IPS-15b (cell line): ENCODE data around the gene FRZB.

Experiments used
- H3K27me3 ChIP-seq: one replicate; pipeline ENCODE4 v1.6.1; 2013; ENCODE audit warnings: low read length; ENCODE audit not compliant: control insufficient read depth, insufficient read depth
- H3K36me3 ChIP-seq: one replicate; pipeline ENCODE4 v1.6.1; 2013; ENCODE audit warnings: low read length; ENCODE audit not compliant: control insufficient read depth, insufficient read depth
- H3K4me1 ChIP-seq: one replicate; pipeline ENCODE4 v1.6.1; 2013; ENCODE audit warnings: mild to moderate bottlenecking, low read length; ENCODE audit not compliant: control insufficient read depth, insufficient read depth
- H3K4me3 ChIP-seq: one replicate; pipeline ENCODE4 v1.5.1; 2013; ENCODE audit warnings: low read depth, low read length
- H3K9ac ChIP-seq: one replicate; pipeline ENCODE4 v1.6.1; 2013; ENCODE audit warnings: low read depth, mild to moderate bottlenecking, low read length
- H3K9me3 ChIP-seq: one replicate; pipeline ENCODE4 v1.6.1; 2013; ENCODE audit warnings: mild to moderate bottlenecking, low read length; ENCODE audit not compliant: control insufficient read depth, insufficient read depth

The FRZB gene

DNA sequence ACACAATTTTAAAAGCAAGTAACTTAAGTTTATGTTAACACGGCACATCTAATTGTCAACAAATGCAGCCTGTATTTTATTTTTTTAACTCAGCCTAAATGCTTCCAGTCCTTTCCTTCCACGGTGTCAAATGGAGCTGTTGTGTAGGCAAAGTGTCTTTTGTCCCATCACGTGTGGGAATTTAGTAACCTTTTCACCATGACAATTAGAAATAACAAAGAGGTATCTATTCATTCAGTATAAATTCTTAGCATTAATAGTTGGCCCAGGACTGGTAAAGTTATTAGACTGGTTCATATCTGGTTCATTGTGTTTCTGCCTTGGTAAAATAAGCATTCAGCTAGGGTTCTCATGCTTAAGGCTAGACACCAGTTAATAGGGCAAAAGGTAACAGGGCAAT lies 47.9 kb downstream of the FRZB start:
- Histone ChIP-seq H3K36me3 (no peaks in the 10 kb centered on the region), H3K9ac (no peak overlapping the region), H3K4me1 (peaks cover 21% of the 10 kb centered on the region), H3K27me3 (no peaks in the 10 kb centered on the region), H3K9me3 (no peaks in the 10 kb centered on the region), H3K4me3 (peak overlapping the region; percentile 4)

DNA sequence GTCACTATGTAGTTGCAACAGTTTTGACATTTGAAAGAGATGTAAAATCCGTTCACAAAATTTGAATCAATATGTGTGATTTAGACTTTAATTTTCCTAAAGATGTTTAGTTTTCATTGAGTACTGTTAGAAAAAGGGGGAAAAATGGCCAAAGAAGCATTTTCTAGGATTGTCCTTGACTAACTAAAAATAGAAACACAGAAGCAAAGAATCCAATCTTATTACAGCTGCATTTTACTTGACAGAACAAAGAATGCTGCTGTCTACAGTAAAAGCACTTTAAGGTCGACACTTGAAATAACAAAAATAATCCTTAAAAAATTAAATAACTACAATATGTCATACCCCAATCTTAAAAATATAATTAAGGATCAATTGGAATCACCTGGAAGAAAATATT lies 48.9 kb downstream of the FRZB start:
- no peaks in the 10 kb centered on the region for H3K9me3 ChIP-seq
- no peak overlapping the region for H3K4me3 ChIP-seq
- no peak overlapping the region for H3K9ac ChIP-seq
- no peaks in the 10 kb centered on the region for H3K36me3 ChIP-seq
- H3K4me1 ChIP-seq = peaks cover 21% of the 10 kb centered on the region
- H3K27me3 ChIP-seq = no peaks in the 10 kb centered on the region

DNA sequence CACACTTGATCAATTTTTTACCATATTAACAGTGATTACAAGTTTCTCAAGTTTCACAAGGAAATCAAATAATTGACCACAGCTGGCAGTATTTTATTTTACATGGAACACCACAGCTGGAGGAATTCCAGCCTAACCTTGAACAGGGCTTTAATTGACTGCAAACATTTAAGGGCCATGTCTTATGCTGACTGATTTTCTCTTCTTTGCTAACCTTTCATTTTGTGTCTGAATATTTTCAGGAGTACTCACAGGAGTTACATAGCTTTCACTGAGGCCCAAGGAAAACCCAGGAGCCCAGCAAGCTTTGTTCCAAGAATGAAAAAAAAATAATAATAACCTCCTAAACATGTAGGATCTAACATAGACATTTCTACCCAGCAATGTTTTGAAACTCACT lies 49.6 kb downstream of the FRZB start:
- H3K9ac ChIP-seq = no peak overlapping the region
- no peaks in the 10 kb centered on the region for H3K36me3 ChIP-seq
- no peak overlapping the region for H3K4me3 ChIP-seq
- H3K9me3 ChIP-seq = no peaks in the 10 kb centered on the region
- H3K27me3 ChIP-seq = no peaks in the 10 kb centered on the region
- H3K4me1 ChIP-seq = peaks cover 21% of the 10 kb centered on the region

DNA sequence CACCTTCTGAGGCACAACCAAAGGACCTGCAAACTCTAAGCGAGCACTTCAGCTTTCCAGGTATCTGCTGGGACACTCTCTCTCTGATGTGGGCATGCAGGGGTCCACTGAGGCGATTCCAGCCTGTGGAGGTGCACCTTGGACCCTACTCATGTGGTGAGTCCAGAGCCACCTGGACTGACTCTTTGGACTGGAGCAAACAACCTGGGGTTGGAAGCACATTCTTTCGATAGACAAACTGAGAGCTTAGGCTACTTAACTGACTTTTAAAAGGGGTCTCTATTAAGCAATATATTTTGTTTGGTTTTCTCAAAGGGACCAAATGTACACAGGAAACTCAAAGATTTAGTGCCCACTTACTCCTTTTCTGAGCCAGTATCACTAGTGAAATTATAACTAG lies 51.6 kb downstream of the FRZB start:
- H3K27me3 ChIP-seq = no peaks in the 10 kb centered on the region
- H3K4me3 ChIP-seq = no peak overlapping the region
- no peak overlapping the region for H3K9ac ChIP-seq
- no peaks in the 10 kb centered on the region for H3K36me3 ChIP-seq
- H3K9me3 ChIP-seq = no peaks in the 10 kb centered on the region
- peaks cover 21% of the 10 kb centered on the region for H3K4me1 ChIP-seq

DNA sequence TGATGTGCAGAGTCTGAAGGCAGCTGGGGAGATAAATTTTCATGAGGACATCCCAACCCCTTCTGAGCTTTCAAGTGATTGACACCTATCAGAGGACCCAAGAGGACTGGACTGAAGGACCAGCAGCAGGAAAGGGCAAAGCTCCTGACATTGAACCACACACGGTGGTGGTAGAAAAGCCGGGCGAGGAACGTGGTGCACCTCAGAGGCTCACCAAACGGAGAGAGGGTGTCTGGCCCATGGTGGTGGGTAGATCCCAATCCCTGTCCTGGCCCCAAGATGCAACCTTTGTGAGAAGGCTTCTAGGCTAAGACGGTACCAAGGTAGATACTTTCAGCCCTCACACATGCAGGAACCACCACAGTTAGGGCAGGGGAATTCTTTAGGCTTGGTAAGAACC lies 52.1 kb downstream of the FRZB start:
- Histone ChIP-seq H3K4me1 (peaks cover 21% of the 10 kb centered on the region), H3K4me3 (no peak overlapping the region), H3K36me3 (no peaks in the 10 kb centered on the region)

DNA sequence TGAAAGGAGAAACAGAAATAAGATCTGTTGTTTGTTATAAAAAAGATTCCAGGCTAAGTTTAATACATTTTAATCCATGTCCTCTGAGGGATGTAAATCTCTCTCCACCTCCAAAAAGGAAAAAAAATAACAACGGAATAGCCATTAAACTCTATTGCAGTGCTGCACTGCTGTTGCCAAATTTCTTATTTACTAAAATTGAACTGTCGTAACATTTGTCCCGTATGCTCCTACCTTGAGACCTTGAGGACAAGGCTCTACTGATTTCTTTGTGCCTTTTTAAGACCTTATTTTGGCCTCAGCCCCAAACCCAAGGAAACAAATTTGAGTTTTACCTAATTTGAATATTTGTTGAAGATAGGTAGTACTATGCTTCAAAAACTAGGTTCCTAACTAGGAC lies 56.4 kb downstream of the FRZB start:
- Histone ChIP-seq H3K36me3 (no peaks in the 10 kb centered on the region), H3K27me3 (no peaks in the 10 kb centered on the region), H3K9me3 (no peaks in the 10 kb centered on the region), H3K4me1 (no peaks in the 10 kb centered on the region), H3K9ac (no peak overlapping the region), H3K4me3 (no peak overlapping the region)

More for the DNA sequence above, 52.1 kb downstream of the FRZB start:
- no peaks in the 10 kb centered on the region for H3K9me3 ChIP-seq
- no peaks in the 10 kb centered on the region for H3K27me3 ChIP-seq
- H3K9ac ChIP-seq = no peak overlapping the region

DNA sequence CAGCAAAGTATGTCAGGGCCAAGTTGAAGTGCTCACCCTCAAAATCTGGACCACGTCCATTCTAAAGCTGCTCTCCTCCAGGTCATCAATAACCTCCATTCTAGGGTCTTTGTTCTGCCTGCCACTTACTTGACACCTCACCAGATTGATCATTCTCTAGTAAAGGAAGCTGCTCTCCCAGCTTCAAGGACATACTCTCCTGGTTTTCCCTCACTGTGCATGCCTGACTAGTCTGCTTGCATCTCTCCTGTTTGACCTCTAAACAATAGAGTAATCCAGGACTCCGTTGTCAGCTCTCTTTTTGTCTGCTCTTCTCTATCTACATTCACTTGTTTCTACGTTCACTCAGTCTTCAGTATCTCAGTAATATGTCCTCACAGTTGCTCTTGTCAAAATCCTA lies 59.1 kb downstream of the FRZB start:
- Histone ChIP-seq H3K4me1 (no peaks in the 10 kb centered on the region), H3K27me3 (no peaks in the 10 kb centered on the region), H3K9me3 (no peaks in the 10 kb centered on the region), H3K9ac (no peak overlapping the region), H3K36me3 (no peaks in the 10 kb centered on the region), H3K4me3 (no peak overlapping the region)

DNA sequence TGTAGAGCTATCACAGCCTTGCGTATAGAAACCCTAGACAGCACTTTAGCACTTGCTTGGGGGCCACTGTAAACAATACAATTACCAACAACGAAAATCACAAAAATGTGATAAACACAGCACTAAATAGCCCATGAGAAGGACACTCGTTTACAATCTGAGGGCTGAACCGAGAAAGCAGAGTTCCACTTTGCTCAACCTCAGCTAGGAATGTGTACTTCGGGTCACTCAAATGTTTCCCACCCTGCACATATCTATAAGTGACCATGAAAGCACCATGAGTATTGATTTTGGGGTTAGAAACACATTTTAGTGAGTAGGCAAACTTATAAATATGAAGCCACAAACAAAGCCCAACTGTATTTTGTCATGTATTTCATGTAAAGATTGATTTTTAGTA lies 62.3 kb downstream of the FRZB start:
- Histone ChIP-seq H3K4me3 (no peak overlapping the region), H3K27me3 (no peaks in the 10 kb centered on the region), H3K36me3 (no peaks in the 10 kb centered on the region), H3K9ac (no peak overlapping the region), H3K9me3 (no peaks in the 10 kb centered on the region), H3K4me1 (no peaks in the 10 kb centered on the region)

DNA sequence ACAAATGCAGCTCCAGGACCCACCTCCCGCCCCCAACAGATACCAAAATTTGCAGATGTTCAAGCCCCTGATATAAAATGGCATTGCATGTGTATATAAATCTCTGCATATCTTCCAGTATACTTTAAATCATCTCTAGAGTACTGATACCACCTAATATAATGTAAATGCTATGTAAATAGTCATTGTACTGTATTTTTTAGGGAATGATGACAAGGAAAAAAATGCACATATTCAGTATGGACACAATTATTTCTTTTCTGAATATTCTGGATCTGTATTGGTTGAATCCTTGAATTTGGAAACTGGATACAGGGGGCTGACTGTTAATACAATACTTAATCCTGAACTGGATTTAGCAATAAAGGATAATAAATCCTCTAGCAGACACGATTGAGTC lies 67.7 kb downstream of the FRZB start:
- Histone ChIP-seq H3K4me1 (no peaks in the 10 kb centered on the region), H3K36me3 (no peaks in the 10 kb centered on the region), H3K9me3 (no peaks in the 10 kb centered on the region), H3K9ac (no peak overlapping the region), H3K4me3 (no peak overlapping the region), H3K27me3 (no peaks in the 10 kb centered on the region)

DNA sequence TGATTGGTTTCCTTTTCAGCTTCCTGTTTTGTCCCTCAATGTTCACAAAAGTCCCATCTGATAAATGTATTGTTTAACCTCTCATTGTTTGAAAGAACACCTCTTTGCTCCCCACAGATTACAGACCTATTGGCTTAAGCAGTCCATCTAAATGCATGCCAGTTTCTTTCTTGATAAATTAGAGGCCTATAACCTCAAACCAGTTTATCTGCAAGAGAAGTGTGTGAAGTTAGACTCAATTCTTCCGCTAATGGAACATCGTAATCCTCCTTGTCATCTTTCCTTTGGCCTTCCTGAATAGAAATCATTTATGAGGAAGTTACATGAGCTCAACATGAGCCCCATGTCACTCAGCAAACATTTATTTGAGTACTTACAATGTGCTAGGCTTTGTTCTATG lies 74.0 kb downstream of the FRZB start:
- no peaks in the 10 kb centered on the region for H3K36me3 ChIP-seq
- H3K4me3 ChIP-seq = no peak overlapping the region

DNA sequence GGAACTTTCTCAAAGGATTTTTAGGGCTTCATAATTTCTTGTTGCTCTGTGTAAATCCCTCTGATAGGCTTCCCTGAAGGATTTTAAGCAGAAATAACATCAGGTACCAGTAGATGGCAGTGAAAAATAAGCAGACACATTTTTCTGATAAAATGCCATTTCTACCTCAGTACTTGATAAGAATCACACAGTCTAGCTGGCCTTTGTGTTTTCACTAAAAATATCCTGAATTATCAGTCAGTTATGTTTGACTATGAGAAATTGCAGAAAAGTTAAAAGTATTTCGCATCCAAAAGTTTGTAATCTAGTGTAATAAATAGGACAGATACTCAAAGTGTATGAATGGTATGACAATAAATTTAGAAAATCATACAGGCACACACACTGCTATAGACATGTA lies 81.7 kb downstream of the FRZB start:
- H3K4me3 ChIP-seq = no peak overlapping the region
- H3K4me1 ChIP-seq = no peaks in the 10 kb centered on the region
- no peaks in the 10 kb centered on the region for H3K36me3 ChIP-seq
- no peaks in the 10 kb centered on the region for H3K27me3 ChIP-seq
- no peaks in the 10 kb centered on the region for H3K9me3 ChIP-seq
- no peak overlapping the region for H3K9ac ChIP-seq

More for the DNA sequence above, 74.0 kb downstream of the FRZB start:
- Histone ChIP-seq H3K9me3 (no peaks in the 10 kb centered on the region), H3K4me1 (no peaks in the 10 kb centered on the region), H3K27me3 (no peaks in the 10 kb centered on the region), H3K9ac (no peak overlapping the region)

DNA sequence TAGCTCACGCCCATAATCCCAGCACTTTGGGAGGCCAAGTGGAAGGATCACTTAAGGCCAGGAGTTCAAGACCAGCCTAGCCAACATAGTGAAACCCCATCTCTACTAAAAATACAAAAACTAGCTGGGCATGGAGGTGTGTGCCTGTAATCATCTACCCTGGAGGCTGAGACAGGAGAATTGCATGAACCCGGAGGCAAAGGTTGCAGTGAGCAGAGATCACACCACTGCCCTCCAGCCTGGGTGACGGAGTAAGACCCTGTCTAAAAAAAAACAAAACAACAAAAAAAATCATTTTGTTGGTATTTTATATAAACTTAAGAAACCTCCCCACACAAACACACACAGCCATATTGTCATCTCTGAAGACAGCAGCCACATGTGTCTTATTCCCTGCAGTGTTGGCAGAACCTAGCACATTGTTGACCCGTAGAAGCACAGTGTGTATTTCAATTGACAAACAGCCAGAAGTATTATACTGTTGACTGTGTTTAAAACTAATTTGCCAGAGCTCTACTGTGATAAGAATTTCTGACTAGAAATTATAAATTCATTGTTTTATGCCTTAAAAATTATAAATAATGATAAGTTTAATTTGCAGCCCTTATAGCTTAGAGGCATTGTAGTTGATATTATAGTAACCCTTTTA lies 82.3 kb downstream of the FRZB start:
- H3K36me3 ChIP-seq = no peaks in the 10 kb centered on the region
- no peak overlapping the region for H3K4me3 ChIP-seq
- no peaks in the 10 kb centered on the region for H3K4me1 ChIP-seq
- no peaks in the 10 kb centered on the region for H3K9me3 ChIP-seq
- no peak overlapping the region for H3K9ac ChIP-seq
- no peaks in the 10 kb centered on the region for H3K27me3 ChIP-seq
